Stimulated activated naive CD8-positive, alpha-beta T cell treated with anti-CD3 and anti-CD28 coated beads, Interleukin-15, Interleukin-2, amounts not matched to agents 100 ng/mL and 50 ng/mL, for 24 hours (primary cell): ENCODE measurements around the gene NAALADL1.
"Not testable (repeated sequence)": the region's sequence is repeated elsewhere in the genome, so short reads cannot be mapped to it uniquely, and the experiment has no call there.

Experiments
- H3K27ac Mint-ChIP-seq: one replicate; pipeline ENCODE4 v1.8.0; 2021; ENCODE audit warnings: mild to moderate bottlenecking, mixed read lengths
- H3K27me3 Mint-ChIP-seq: one replicate; pipeline ENCODE4 v1.8.0; 2021; ENCODE audit warnings: mixed read lengths
- H3K36me3 Mint-ChIP-seq: one replicate; pipeline ENCODE4 v1.8.0; 2021; ENCODE audit warnings: low read depth, mixed read lengths
- H3K4me1 Mint-ChIP-seq: one replicate; pipeline ENCODE4 v1.8.0; 2021; ENCODE audit warnings: low read depth, mixed read lengths
- H3K4me3 Mint-ChIP-seq: one replicate; pipeline ENCODE4 v1.8.0; 2021; ENCODE audit warnings: mild to moderate bottlenecking, mixed read lengths
- H3K9me3 Mint-ChIP-seq: one replicate; pipeline ENCODE4 v1.8.0; 2021; ENCODE audit warnings: mixed read lengths

The NAALADL1 gene

DNA sequence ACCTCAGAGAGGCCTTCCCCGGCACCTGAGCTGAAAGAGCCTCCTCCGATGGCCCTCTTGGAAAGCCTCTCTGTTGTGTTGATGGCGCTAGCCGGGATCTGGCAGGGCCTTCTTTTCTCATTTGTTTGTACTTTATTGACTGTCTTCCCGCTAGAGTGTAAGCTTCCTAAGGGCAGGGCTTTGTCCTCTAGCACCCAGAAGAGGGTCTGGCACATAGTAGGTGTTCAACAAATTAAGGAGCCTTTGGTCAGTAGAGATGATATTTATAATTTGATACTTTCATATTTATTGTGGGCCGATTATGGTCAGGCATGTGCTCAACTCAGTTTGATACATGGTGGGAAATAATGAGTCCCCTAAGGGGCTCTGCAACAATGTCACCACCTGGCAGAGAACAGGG is 40.4 kb downstream of the NAALADL1 start:
- peaks cover 26% of the 10 kb centered on the region for H3K36me3 Mint-ChIP-seq
- no peaks in the 10 kb centered on the region for H3K27me3 Mint-ChIP-seq
- H3K4me3 Mint-ChIP-seq, result no peak overlapping the region
- H3K27ac Mint-ChIP-seq, result no peak overlapping the region
- H3K9me3 Mint-ChIP-seq, result no peaks in the 10 kb centered on the region
- H3K4me1 Mint-ChIP-seq, result peaks cover 28% of the 10 kb centered on the region

DNA sequence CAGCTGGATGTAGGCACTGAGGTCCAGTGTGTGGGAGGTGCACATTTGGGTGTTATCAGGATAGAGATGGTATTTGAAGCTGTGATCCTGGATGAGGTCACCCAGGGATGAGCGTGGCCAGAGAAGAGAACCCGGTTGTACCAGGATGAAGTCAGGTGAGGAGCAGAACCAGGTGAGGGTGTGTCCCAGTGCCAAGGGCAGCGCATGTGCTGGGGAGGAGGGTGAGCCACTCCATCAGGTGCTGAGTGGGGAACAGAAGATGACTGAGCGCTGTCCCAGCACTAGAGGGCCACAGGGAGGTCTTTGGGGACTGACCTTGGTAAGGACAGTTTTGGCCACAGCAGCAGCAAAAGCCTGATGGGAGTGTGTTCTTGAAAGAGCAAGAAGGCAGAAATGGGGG is 41.6 kb downstream of the NAALADL1 start:
- Mint-ChIP-seq H3K4me1 (peaks cover 30% of the 10 kb centered on the region), H3K27me3 (no peaks in the 10 kb centered on the region), H3K9me3 (no peaks in the 10 kb centered on the region), H3K36me3 (peaks cover 26% of the 10 kb centered on the region), H3K27ac (peak overlapping the region; percentile 37), H3K4me3 (peak overlapping the region; percentile 17)

DNA sequence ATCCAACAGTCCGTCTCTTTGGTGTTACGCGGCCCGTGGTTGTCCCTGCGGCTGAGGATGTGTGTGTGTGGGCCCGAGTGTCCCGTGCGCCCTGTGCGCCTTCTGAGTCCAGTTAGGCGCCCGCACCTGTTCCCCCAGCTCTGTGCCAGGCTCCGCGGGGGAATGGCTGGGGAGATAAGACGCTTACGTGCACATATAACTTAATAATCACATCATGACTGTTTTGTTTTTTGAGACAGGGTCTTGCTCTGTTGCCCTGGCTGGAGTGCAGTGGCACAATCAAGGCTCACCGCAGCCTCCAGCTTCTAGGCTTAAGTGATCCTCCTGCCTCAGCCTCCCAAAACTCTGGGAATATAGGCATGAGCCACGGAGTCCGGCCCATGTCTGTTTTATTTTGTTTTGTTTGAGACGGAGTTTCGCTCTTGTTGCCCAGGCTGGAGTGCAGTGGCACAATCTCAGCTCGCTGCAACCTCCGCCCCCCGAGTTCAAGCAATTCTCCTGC is 43.6 kb downstream of the NAALADL1 start:
- H3K36me3 Mint-ChIP-seq, result peaks cover 25% of the 10 kb centered on the region
- no peaks in the 10 kb centered on the region for H3K9me3 Mint-ChIP-seq
- peaks cover 30% of the 10 kb centered on the region for H3K4me1 Mint-ChIP-seq
- H3K27ac Mint-ChIP-seq, result peak overlapping the region; percentile 94
- no peaks in the 10 kb centered on the region for H3K27me3 Mint-ChIP-seq
- peak overlapping the region; percentile 87 for H3K4me3 Mint-ChIP-seq

DNA sequence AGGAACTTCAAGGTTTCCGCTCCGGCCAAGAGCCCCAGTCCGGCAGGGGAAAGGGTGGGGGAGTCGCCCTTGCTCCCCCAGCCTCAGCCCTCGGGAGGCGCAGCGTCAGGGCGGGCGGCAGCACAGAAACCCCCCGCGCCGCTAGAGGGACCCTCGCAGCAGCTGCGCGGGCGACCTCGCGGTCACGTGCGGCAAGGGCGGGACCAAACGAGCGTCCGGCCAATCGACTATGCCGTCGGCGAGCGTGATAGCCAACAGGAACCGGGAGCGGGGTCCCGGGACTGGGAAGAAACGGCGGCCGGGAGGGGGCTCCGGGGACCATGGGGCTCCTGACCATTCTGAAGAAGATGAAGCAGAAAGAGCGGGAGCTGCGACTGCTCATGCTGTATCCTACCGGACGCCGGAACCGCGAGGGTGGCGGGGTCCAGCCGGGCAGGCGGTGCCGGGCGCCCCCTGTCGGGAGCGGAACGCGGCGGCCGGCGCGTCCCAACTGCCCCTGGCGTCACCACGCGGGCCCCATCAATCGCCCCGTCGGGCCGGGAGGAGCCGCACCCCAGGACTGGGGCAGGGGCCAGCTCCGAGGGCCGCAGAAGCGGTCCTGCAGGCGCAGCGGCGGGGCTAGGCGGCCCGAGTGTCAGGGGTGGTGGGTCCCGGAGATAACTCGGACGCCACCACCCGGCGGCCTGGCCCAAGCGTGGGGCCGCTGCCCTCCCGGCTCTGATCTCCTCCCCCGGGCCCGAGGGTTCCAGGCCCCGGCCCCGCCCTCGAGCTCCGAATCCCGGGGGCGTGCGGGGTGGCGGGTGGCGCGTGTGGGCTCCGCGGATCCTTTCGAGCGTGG is 44.2 kb downstream of the NAALADL1 start, which contains the start of gene ARL2:
TSS of gene ARL2 (plus strand) at position 273 of the 838 bp plus-strand sequence. CDS start at position 321, 48 bp downstream.
- H3K4me3 Mint-ChIP-seq, result peak within 1 kb of the TSS; percentile 87
- peaks cover 20% of the 10 kb centered on the region for H3K36me3 Mint-ChIP-seq
- peaks cover 30% of the 10 kb centered on the region for H3K4me1 Mint-ChIP-seq
- H3K27ac Mint-ChIP-seq, result peak within 1 kb of the TSS; percentile 94
- no peaks in the 10 kb centered on the region for H3K27me3 Mint-ChIP-seq
- H3K9me3 Mint-ChIP-seq, result no peaks in the 10 kb centered on the region

DNA sequence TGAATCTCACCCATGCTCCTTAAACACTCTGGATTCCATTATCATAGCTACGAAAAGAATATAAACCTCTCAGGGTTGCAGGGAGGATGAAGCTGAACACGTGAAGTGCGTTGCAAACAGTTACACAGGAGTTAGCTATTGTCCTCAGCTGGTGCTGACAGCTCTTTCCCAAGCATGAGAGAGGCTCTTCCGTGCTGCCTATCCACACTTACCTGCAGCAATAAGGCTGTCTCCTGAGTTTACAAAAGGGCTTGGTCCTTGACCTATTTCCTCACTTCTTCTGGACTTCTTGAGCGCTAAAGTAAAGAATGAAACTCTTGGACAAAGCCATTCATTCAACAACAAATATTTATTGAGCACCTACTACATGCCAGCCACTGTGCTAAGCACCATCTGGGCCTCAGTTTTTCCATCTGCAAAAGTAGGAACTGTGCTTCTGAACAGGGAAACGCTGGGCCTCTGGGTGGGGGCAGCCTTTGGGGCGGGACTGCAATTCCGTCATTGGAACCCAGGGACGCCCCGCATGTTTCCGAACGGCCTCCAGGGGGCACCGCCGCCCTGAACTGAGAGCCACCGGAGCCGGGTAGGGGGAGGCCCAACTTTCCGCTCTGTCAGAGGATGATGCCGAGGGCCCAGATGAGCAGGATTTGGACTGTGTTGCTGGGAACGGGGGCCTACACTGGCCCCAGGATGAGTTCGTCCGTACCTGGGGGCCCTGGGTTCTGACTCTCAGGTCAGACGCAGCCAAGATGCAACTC is 45.0 kb downstream of the NAALADL1 start:
- Mint-ChIP-seq H3K9me3 (no peaks in the 10 kb centered on the region), H3K36me3 (peaks cover 20% of the 10 kb centered on the region), H3K27me3 (no peaks in the 10 kb centered on the region), H3K27ac (peak overlapping the region; percentile 94), H3K4me1 (peaks cover 30% of the 10 kb centered on the region), H3K4me3 (peak overlapping the region; percentile 86)

DNA sequence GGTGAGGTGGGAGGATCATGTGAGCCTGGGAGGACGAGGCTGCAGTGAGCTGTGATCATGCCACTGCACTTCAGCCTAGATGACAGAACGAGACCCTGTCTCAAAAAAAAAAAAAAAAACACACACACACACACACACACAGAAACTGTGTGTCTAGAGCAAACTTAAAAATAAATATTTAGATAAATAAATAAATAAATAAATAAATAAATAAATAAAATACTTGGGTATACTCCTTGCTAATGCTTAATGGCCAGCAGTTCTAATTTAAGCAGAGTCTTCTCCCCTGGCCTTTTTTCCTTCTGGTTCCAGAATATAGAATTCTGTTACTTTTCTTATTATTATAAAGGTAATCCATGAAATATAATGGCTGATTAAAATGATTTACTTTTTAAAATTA is 49.5 kb downstream of the NAALADL1 start:
- Mint-ChIP-seq H3K4me1 (peaks cover 8% of the 10 kb centered on the region), H3K36me3 (no peaks in the 10 kb centered on the region), H3K4me3 (no peak overlapping the region), H3K27me3 (no peaks in the 10 kb centered on the region), H3K9me3 (no peaks in the 10 kb centered on the region), H3K27ac (no peak overlapping the region)

DNA sequence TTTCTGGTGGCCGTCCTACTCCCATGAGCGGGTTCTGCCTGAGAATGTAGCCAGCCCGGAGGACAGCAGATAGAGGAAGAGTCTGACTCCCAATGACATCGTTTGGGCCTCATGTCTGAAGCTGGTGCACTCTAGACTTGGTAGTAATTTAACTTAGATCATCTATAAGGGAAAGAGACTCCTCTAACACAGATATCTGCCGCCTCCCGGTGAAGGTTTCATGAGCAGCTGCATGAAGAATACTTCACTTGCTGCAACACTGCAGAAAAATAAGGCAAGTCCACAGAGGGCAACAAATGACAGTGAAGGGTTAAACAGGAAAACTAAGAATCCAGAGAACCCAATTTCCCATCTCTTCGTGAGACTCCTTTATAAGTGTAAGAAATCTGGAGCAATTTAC is 50.3 kb downstream of the NAALADL1 start:
- Mint-ChIP-seq H3K27ac (no peak overlapping the region), H3K36me3 (no peaks in the 10 kb centered on the region), H3K4me3 (no peak overlapping the region), H3K4me1 (peaks cover 3% of the 10 kb centered on the region), H3K27me3 (no peaks in the 10 kb centered on the region), H3K9me3 (no peaks in the 10 kb centered on the region)

DNA sequence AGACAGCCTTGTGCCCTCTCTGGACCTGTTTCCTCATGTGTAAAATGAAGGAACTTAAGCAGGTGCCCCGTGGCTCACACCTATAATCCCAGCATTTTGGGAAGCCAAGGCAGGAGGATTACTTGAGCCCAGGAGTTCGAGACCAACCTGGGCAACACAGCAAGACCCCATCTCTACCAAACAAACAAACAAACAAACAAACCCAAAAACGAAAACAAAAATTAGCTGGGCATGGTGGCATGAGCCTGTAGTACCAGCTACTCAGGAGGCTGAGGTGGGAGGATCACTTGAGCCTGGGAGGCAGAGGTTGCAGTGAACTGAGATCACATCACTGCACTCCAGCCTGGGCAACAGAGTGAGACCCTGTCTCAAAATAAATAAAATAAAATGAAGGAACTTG is 54.4 kb downstream of the NAALADL1 start:
- H3K4me3 Mint-ChIP-seq, H3K36me3 Mint-ChIP-seq, H3K4me1 Mint-ChIP-seq, H3K9me3 Mint-ChIP-seq, H3K27me3 Mint-ChIP-seq, H3K27ac Mint-ChIP-seq: not testable (repeated sequence)

DNA sequence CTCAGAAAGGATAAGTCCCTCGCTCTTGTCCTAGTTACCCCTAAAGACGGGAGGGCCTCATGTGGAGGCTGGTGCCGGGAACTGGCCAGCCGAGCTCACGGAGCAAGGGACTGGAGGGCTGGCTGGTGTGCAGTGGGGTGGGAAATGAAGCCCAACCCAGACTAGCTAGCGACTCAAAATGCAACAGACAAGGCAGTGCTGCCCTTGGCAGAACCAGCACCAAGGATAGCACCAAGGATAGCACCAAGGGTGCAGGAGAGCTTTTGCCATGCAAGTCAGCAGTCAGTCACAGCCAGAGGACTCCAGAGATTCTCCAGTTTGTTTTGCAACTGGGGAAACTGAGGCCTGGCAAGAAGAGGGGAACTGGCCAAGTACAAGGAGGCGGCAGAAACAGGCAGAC is 55.1 kb downstream of the NAALADL1 start:
- Mint-ChIP-seq H3K4me3 (no peak overlapping the region), H3K36me3 (no peaks in the 10 kb centered on the region), H3K4me1 (peaks cover 7% of the 10 kb centered on the region), H3K27me3 (no peaks in the 10 kb centered on the region), H3K27ac (no peak overlapping the region), H3K9me3 (no peaks in the 10 kb centered on the region)

DNA sequence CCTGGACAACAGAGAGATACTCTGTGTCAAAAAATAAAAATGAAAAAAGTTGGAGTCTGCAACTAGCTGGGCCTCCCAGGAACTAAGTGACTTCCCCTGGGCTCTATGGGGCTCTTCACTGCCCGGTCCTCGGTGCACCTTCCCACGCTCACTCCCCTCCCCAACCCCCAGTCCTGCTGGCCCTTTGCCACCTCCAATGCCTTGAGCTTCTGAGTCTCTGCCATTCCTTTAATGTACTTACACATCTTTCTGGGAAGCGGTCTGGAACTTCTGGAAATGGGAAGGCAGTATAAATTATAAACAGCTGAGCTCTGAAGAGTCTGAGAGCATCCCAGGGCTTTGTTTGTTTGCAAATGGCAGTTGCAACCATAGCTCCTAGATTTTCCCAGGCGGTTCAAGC is 55.6 kb downstream of the NAALADL1 start:
- H3K27ac Mint-ChIP-seq, result no peak overlapping the region
- H3K9me3 Mint-ChIP-seq, result no peaks in the 10 kb centered on the region
- H3K4me1 Mint-ChIP-seq, result peaks cover 9% of the 10 kb centered on the region
- no peaks in the 10 kb centered on the region for H3K36me3 Mint-ChIP-seq
- H3K4me3 Mint-ChIP-seq, result no peak overlapping the region
- no peaks in the 10 kb centered on the region for H3K27me3 Mint-ChIP-seq

DNA sequence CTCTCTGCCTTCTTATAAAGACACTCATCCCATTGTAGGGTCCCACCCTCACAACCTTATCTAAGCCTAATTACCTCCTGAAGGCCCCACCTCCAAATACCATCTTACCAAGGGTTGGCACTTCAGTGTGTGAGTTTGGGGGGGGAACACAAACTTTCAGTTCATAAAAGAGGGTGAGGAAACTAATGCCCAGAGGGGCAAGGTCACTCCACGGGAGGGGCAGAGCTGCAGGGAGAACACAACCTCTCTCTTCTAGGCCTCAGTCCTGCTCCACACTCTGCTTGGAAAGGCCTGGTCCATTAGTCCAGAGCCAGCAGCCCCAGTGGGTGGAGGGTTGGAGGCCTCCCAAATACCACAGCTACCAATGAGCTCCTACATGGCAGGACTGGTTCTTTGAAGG is 58.9 kb downstream of the NAALADL1 start:
- Mint-ChIP-seq H3K4me1 (peaks cover 21% of the 10 kb centered on the region), H3K9me3 (no peaks in the 10 kb centered on the region), H3K4me3 (no peak overlapping the region), H3K27me3 (no peaks in the 10 kb centered on the region), H3K36me3 (no peaks in the 10 kb centered on the region), H3K27ac (no peak overlapping the region)

DNA sequence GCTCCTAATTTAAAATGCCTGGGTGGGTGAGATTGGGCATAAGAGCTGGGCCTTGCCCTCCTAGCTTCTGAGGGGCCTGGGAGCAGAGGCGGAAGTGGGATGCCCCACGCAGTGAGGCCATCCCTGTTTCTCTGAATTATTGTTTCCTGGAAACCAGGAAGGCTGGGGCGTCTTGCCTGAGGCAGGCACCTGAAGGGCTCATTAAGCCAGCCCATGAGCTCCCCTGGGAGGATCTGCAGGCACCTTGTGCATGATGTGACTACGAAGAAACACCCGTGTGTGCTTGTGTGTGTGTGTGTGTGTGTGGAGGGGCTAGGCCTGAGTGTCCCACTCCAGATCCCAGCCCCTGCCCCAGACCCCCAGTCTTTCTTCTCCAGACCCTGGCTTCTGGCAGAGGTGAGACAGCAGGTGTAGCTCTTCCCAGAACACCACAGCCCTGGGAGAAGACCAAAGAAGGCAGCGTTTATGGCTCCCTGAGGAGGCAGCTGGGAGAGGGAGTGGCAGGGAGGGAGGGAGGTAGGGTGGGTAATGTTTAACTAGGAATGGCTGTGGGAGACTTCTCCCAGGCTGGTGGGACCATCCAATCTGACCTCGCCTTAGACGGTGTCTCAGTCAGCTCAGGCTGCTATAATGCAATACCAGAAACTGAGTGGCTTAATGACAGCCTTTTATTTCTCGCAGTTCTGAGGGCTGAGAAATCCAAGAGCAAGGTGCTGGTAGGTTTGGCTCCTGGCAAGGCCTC is 59.5 kb downstream of the NAALADL1 start:
- Mint-ChIP-seq H3K9me3 (no peaks in the 10 kb centered on the region), H3K4me3 (no peak overlapping the region), H3K36me3 (no peaks in the 10 kb centered on the region), H3K27ac (peak overlapping the region; percentile 14), H3K4me1 (peaks cover 21% of the 10 kb centered on the region), H3K27me3 (no peaks in the 10 kb centered on the region)

DNA sequence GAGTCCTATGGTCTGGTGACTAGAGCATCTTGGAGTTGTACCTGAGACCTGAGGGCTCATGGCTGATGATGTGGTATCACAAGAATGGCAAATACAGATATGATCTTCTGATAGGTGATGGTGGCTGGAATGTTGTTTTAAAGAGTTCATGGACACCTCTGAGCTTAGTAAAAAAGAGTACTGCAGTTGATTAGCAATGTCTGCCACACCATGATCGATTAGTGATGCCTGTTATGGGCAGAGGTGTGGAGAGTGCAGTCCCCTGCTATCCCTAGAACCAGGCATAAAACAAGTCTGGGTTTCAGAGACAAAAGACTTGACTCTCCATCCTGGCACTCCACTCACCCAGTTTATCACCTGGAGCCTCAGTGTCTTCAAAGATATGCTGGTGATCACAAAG is 60.2 kb downstream of the NAALADL1 start:
- Mint-ChIP-seq H3K36me3 (no peaks in the 10 kb centered on the region), H3K9me3 (no peaks in the 10 kb centered on the region), H3K4me3 (no peak overlapping the region), H3K27ac (peak overlapping the region; percentile 14), H3K27me3 (no peaks in the 10 kb centered on the region), H3K4me1 (peaks cover 21% of the 10 kb centered on the region)

DNA sequence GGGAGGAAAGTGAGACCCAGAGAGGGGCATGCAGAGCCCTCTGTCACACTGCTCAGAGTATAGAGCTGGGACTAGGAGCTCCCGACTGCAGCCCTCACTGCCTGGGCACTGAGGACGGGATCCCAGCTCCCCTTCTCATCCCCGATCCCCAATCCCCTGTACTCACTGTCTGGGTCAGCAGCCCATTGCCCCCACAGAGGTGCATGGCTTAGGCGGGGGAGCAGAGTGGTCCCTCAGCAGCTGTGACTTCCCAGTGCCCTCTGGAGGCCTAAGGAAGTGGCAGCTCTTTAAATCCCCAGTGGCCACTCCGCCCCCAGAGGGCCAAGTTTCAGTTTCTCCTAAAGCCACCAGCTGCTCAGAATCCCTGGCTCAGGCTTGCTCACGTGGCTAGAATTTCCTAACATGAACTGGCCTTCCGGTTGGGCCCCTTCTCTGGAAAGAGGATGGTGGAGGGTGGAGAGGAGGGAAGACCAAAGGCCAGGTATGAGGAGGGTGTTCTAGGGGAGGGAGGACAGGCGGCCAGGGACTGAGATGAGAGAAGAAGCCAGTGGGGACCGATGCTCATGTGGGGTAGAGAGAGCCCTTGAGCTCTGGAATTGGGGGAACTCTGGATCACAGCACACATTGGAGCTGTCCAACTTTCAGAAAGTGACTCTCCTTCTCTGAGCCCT is 61.5 kb downstream of the NAALADL1 start, which contains the start of gene BATF2:
TSS of gene BATF2 (minus strand) at position 262 of the 671 bp plus-strand sequence. CDS start at position 205, 57 bp downstream.
- H3K27ac Mint-ChIP-seq, result no peak within 1 kb of the TSS
- peaks cover 21% of the 10 kb centered on the region for H3K4me1 Mint-ChIP-seq
- H3K9me3 Mint-ChIP-seq, result no peaks in the 10 kb centered on the region
- H3K36me3 Mint-ChIP-seq, result no peaks in the 10 kb centered on the region
- H3K4me3 Mint-ChIP-seq, result peak within 1 kb of the TSS; percentile 66
- H3K27me3 Mint-ChIP-seq, result no peaks in the 10 kb centered on the region
